Fibroblast of mammary gland (primary cell): Measurements from ENCODE around the gene PHF21A.

Experiments
- DNase-seq: peaks from one replicate; pipeline ENCODE4 v3.0.0-alpha.2; 2010; ENCODE audit warnings: low read depth
- H3K4me3 ChIP-seq: 2 replicates; pipeline ENCODE4 v1.5.1; 2011; ENCODE audit warnings: low read depth, mild to moderate bottlenecking, low read length, moderate library complexity; ENCODE audit not compliant: control insufficient read depth
- CTCF ChIP-seq: conservative IDR thresholded peaks from 2 replicates; pipeline ENCODE4 v1.5.1; 2011; ENCODE audit warnings: low read depth, low read length, inconsistent platforms; ENCODE audit not compliant: control insufficient read depth, insufficient read depth

Gene PHF21A

GRCh38 chr11:45967506-45967905, 153.7 kb downstream of the PHF21A start:
- H3K4me3 ChIP-seq: no peak overlapping the region
- DNase-seq: no peak
- no peak for TF ChIP-seq CTCF

GRCh38 chr11:45964911-45965389, 156.3 kb downstream of the PHF21A start:
- peak; percentile 96 for TF ChIP-seq CTCF
- no peak overlapping the region for H3K4me3 ChIP-seq
- peak; percentile 81 for DNase-seq

GRCh38 chr11:45961751-45962240, 159.5 kb downstream of the PHF21A start:
- H3K4me3 ChIP-seq: no peak overlapping the region
- no peak for DNase-seq
- no peak for TF ChIP-seq CTCF

- no peak overlapping the region for H3K4me3 ChIP-seq
- DNase-seq: peak; percentile 39
- TF ChIP-seq CTCF: no peak
Measured at GRCh38 chr11:45960387-45961095, 160.7 kb downstream of the PHF21A start.

- TF ChIP-seq CTCF: no peak
- H3K4me3 ChIP-seq: no peak overlapping the region
- DNase-seq: peak; percentile 80
Measured at GRCh38 chr11:45959851-45960250, 161.4 kb downstream of the PHF21A start.

GRCh38 chr11:45949992-45950407, 171.3 kb downstream of the PHF21A start:
- no peak for TF ChIP-seq CTCF
- DNase-seq: peak; percentile 22

More at GRCh38 chr11:45949992-45950407, 171.3 kb downstream of the PHF21A start:
- no peak overlapping the region for H3K4me3 ChIP-seq
